Keratinocyte (primary cell): ENCODE measurements around the gene MCF2L2.

ENCODE experiments used
- CTCF ChIP-seq, 3 experiments: IDR thresholded peaks in 1 of 3; conservative IDR thresholded peaks in 1 of 3; optimal IDR thresholded peaks in 1 of 3; 2 replicates in 2 of 3; 3 replicates in 1 of 3; pipeline versions ENCODE3 to v1.5.1; 2011; ENCODE audit warnings: low read length in 3 of 3, mild to moderate bottlenecking in 3 of 3, moderate library complexity in 2 of 3, control low read depth in 1 of 3, inconsistent platforms in 1 of 3; ENCODE audit not compliant: insufficient read depth in 2 of 3; ENCODE audit errors: extremely low read depth in 1 of 3
- EZH2 ChIP-seq: IDR thresholded peaks from one replicate; pipeline ENCODE4 v1.6.1; 2012; ENCODE audit warnings: inconsistent platforms, mild to moderate bottlenecking, low read length, moderate library complexity

DNA sequence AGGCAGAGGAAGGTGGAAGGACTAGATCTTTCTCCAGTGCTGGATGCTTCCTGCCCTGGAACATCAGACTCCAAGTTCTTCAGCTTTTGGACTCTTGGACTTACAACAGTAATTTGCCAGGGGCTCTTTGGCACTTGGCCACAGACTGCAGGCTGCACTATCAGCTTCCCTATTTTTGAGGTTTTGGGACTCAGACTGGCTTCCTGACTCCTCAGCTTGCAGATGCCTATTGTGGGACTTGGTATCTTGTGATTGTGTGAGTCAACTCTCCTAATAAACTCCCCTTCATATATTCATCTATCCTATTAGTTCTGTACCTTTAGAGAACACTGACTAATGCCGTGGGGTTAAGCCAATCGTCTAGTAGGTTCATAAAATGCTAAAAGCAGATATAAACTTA is 184.2 kb downstream of the MCF2L2 start:
- TF ChIP-seq CTCF (optimal IDR thresholded peaks at IDR 0.05 in 1 of 3, IDR thresholded peaks at IDR 0.05 in 1 of 3, conservative IDR thresholded peaks at IDR 0.05 in 1 of 3; ENCODE audit: extremely low read depth in 1 of 3, insufficient read depth in 2 of 3, low read length in 3 of 3), result no peak
- TF ChIP-seq EZH2, result no peak
